H1 (cell line): Measurements from ENCODE around the gene ABLIM1. TPM values are rescaled to one million over a fixed set of nuclear protein-coding genes. Genes with fewer than 3 reads are reported as not detected.

Experiments used
- CTCF ChIA-PET: fragments of 300-600 bp; sonication (Branson Sonifier 250); formaldehyde crosslinking; loops from one replicate; lab custom pipeline; 2021; ENCODE audit not compliant: partially characterized antibody; lab: Charles Lee
- POLR2A ChIA-PET: fragments of 300-600 bp; sonication (Branson Sonifier 250); formaldehyde crosslinking; loops from one replicate; lab custom pipeline; 2021; ENCODE audit warnings: inconsistent platforms; ENCODE audit not compliant: partially characterized antibody; lab: Charles Lee
- DNase-seq, 2 experiments: peaks; one replicate each; pipeline versions ENCODE4 v3.0.0 to v3.0.0-alpha.2; 2010 to 2022; ENCODE audit warnings: low spot score in 2 of 2, low read depth in 1 of 2, mixed read lengths in 1 of 2
- FAIRE-seq: peaks from 2 replicates; lab custom pipeline; 2011; peaks lifted over from hg19 to GRCh38; lab: Jason Lieb, UNC
- H2AFZ ChIP-seq: 2 replicates; pipeline ENCODE4 v1.8.1; 2012; ENCODE audit warnings: low read length, inconsistent platforms
- H2AK5ac ChIP-seq: 2 replicates; pipeline ENCODE4 v1.6.1; 2013; ENCODE audit warnings: low read depth, low read length
- H2BK120ac ChIP-seq: replicated peaks from 2 replicates; pipeline ENCODE3; 2013; ENCODE audit warnings: low read depth, low read length, inconsistent platforms
- H2BK12ac ChIP-seq: 2 replicates; pipeline ENCODE4 v1.6.1; 2013; ENCODE audit warnings: low read depth, low read length
- H2BK15ac ChIP-seq: 2 replicates; pipeline ENCODE4 v1.6.1; 2013; ENCODE audit warnings: low read length
- H2BK20ac ChIP-seq: 2 replicates; pipeline ENCODE4 v1.6.1; 2013; ENCODE audit warnings: low read length
- H2BK5ac ChIP-seq: 2 replicates; pipeline ENCODE4 v1.6.1; 2013; ENCODE audit warnings: low read depth, low read length
- H3K14ac ChIP-seq: 2 replicates; pipeline ENCODE4 v1.6.1; 2013; ENCODE audit warnings: inconsistent platforms; ENCODE audit not compliant: insufficient read length
- H3K18ac ChIP-seq: 2 replicates; pipeline ENCODE4 v1.6.1; 2013; ENCODE audit warnings: low read length; ENCODE audit errors: extremely low read depth
- H3K23ac ChIP-seq: 2 replicates; pipeline ENCODE4 v1.6.1; 2013; ENCODE audit warnings: inconsistent platforms; ENCODE audit not compliant: insufficient read length
- H3K23me2 ChIP-seq: 2 replicates; pipeline ENCODE4 v1.6.1; 2013; ENCODE audit warnings: low read depth, low read length
- H3K27ac ChIP-seq: 2 replicates; pipeline ENCODE4 v1.6.1; 2011; ENCODE audit warnings: low read depth, low read length, inconsistent platforms
- H3K27me3 ChIP-seq, 4 experiments: replicated peaks in 1 of 4; 1 replicate in 1 of 4; 2 replicates in 3 of 4; pipeline versions ENCODE4 v1.6.1 to v1.8.1; 2011 to 2013; ENCODE audit warnings: low read length in 3 of 4, mild to moderate bottlenecking in 3 of 4, inconsistent platforms in 2 of 4, mixed read lengths in 2 of 4, moderate library complexity in 1 of 4; ENCODE audit not compliant: control insufficient read depth in 3 of 4, insufficient read depth in 3 of 4; ENCODE audit errors: extremely low read depth in 1 of 4
- H3K36me3 ChIP-seq, 4 experiments: 2 replicates each; pipeline versions ENCODE4 v1.6.1 to v1.8.1; 2011 to 2013; ENCODE audit warnings: mild to moderate bottlenecking in 4 of 4, low read length in 3 of 4, moderate library complexity in 2 of 4, control low read depth in 1 of 4, inconsistent platforms in 1 of 4; ENCODE audit not compliant: insufficient read depth in 4 of 4, control insufficient read depth in 2 of 4
- H3K4ac ChIP-seq: replicated peaks from 2 replicates; pipeline ENCODE3; 2013; ENCODE audit warnings: low read length, low read depth, mixed read lengths, inconsistent platforms; ENCODE audit not compliant: insufficient read length
- H3K4me1 ChIP-seq, 4 experiments: replicated peaks in 1 of 4; 1 replicate in 1 of 4; 2 replicates in 3 of 4; pipeline versions ENCODE4 v1.6.1 to v1.8.1; 2011 to 2013; ENCODE audit warnings: low read length in 3 of 4, inconsistent platforms in 2 of 4, mixed read lengths in 1 of 4; ENCODE audit not compliant: insufficient read depth in 4 of 4, control insufficient read depth in 3 of 4
- H3K4me2 ChIP-seq, 2 experiments: 2 replicates each; pipeline versions ENCODE4 v1.6.1 to v1.8.1; 2011 to 2013; ENCODE audit warnings: low read depth in 2 of 2, low read length in 2 of 2, control low read depth in 1 of 2, inconsistent platforms in 1 of 2, mild to moderate bottlenecking in 1 of 2; ENCODE audit not compliant: insufficient read depth in 1 of 2
- H3K4me3 ChIP-seq, 4 experiments: fragments of 200-600, 300-600 bp in 1 of 4; sonication (generic), shearing (Covaris generic), sonication (Bioruptor Twin) in 1 of 4; 2 replicates each; pipeline versions ENCODE4 v1.5.1 to v1.8.1; 2011 to 2016; ENCODE audit warnings: low read length in 4 of 4, low read depth in 3 of 4, control low read depth in 2 of 4, inconsistent platforms in 2 of 4, mild to moderate bottlenecking in 2 of 4, mixed read lengths in 1 of 4, moderate library complexity in 1 of 4; ENCODE audit not compliant: insufficient read depth in 2 of 4; ENCODE audit errors: extremely low read depth in 1 of 4
- H3K56ac ChIP-seq: replicated peaks from 2 replicates; pipeline ENCODE3; 2013; ENCODE audit warnings: low read depth, mild to moderate bottlenecking, mixed read lengths, low read length, inconsistent platforms; ENCODE audit not compliant: insufficient read length
- H3K79me1 ChIP-seq: 2 replicates; pipeline ENCODE4 v1.6.1; 2013; ENCODE audit warnings: low read depth, low read length, control low read depth
- H3K79me2 ChIP-seq, 2 experiments: 2 replicates each; pipeline versions ENCODE4 v1.6.1 to v1.8.1; 2012 to 2013; ENCODE audit warnings: low read length in 2 of 2, mild to moderate bottlenecking in 2 of 2, inconsistent platforms in 1 of 2; ENCODE audit not compliant: insufficient read depth in 2 of 2, control insufficient read depth in 1 of 2
- H3K9ac ChIP-seq, 4 experiments: replicated peaks in 1 of 4; 1 replicate in 1 of 4; 2 replicates in 3 of 4; pipeline versions ENCODE4 v1.6.1 to v1.8.1; 2011 to 2013; ENCODE audit warnings: low read depth in 3 of 4, low read length in 3 of 4, control low read depth in 2 of 4, mild to moderate bottlenecking in 2 of 4, moderate library complexity in 2 of 4, inconsistent platforms in 1 of 4; ENCODE audit errors: extremely low read depth in 1 of 4
- H3K9me3 ChIP-seq, 2 experiments: 2 replicates each; pipeline versions ENCODE4 v1.6.1 to v1.8.1; 2012 to 2013; ENCODE audit warnings: mild to moderate bottlenecking in 2 of 2, moderate library complexity in 2 of 2, control low read depth in 1 of 2, inconsistent platforms in 1 of 2, low read depth in 1 of 2, low read length in 1 of 2, mixed read lengths in 1 of 2; ENCODE audit not compliant: insufficient read depth in 2 of 2
- H4K20me1 ChIP-seq, 2 experiments: replicated peaks in 1 of 2; 2 replicates each; pipeline versions ENCODE3 to v1.8.1; 2011 to 2013; ENCODE audit warnings: inconsistent platforms in 2 of 2, low read length in 2 of 2, mild to moderate bottlenecking in 1 of 2; ENCODE audit not compliant: insufficient read depth in 2 of 2, control insufficient read depth in 1 of 2
- H4K5ac ChIP-seq: 2 replicates; pipeline ENCODE4 v1.6.1; 2013; ENCODE audit warnings: low read length, low read depth, mixed read lengths, inconsistent platforms; ENCODE audit not compliant: insufficient read length
- H4K8ac ChIP-seq: 2 replicates; pipeline ENCODE4 v1.8.0; 2013; ENCODE audit warnings: mild to moderate bottlenecking, moderate library complexity, low read length, inconsistent platforms; ENCODE audit not compliant: insufficient read depth; ENCODE audit errors: extremely low read depth
- H4K91ac ChIP-seq: replicated peaks from 2 replicates; pipeline ENCODE3; 2013; ENCODE audit warnings: low read length, mixed read lengths, inconsistent platforms; ENCODE audit not compliant: insufficient read length
- GTF2F1 ChIP-seq: IDR thresholded peaks from 2 replicates; pipeline ENCODE4 v1.6.1; 2012; ENCODE audit warnings: low read depth, low read length, improper control_type of control experiment, borderline replicate concordance
- SIN3A ChIP-seq, 2 experiments: IDR thresholded peaks in 1 of 2; conservative IDR thresholded peaks in 1 of 2; 2 replicates each; pipeline ENCODE4 v1.6.1; 2011 to 2012; ENCODE audit warnings: low read length in 2 of 2, improper control_type of control experiment in 1 of 2, low read depth in 1 of 2, mild to moderate bottlenecking in 1 of 2
- WGBS, 2 experiments: shearing (Covaris generic) in 1 of 2; methylation state at CpG; one replicate each; pipeline versions ENCODE4 v1.1.6 to v1.1.7; 2013 to 2015; ENCODE audit warnings: low lambda C conversion rate in 2 of 2, mixed read lengths in 2 of 2, inconsistent platforms in 1 of 2, low coverage in 1 of 2, missing lambda C conversion rate in 1 of 2; ENCODE audit not compliant: insufficient replicate concordance in 2 of 2, insufficient coverage in 1 of 2, insufficient read length in 1 of 2; ENCODE audit errors: extremely low coverage in 1 of 2, missing lambda C conversion rate in 1 of 2; 5-methylcytosine and 5-hydroxymethylcytosine counted together
- polyA plus RNA-seq, 7 experiments: library from polyadenylated mRNA; depleted of rRNA in 3 of 7; stranded (reverse) in 5 of 7; unstranded in 2 of 7; fragments of >200 nt in 5 of 7; fragments of 200-250 nt in 2 of 7; gene quantifications; 1 replicate in 5 of 7; 2 replicates in 1 of 7; 4 replicates in 1 of 7; pipeline versions ENCODE4 v1.2.1 to v1.2.3, GENCODE V29; 2011 to 2013; ENCODE audit warnings: missing spikeins in 2 of 7, mixed read lengths in 2 of 7
- total RNA-seq: library from RNA; stranded (reverse); fragmentation: NEBNext Ultra II Directional; extraction: Animal tissue kit (Norgen Biotek cat#: 25700); gene quantifications from 2 replicates; pipeline ENCODE4 v1.2.1, GENCODE V29; 2021
- TF ChIP-seq, protein P1 (sequence below): IDR thresholded peaks from 2 replicates; pipeline ENCODE4 v1.6.1; 2011; ENCODE audit warnings: low read length, improper control_type of control experiment

The ABLIM1 gene
- total and polyA plus RNA-seq, 2 of the 8 experiments (the other 6 are each of a cell fraction or from before 2014, with no cell fraction given), result 51.2 to 51.7 TPM

DNA sequence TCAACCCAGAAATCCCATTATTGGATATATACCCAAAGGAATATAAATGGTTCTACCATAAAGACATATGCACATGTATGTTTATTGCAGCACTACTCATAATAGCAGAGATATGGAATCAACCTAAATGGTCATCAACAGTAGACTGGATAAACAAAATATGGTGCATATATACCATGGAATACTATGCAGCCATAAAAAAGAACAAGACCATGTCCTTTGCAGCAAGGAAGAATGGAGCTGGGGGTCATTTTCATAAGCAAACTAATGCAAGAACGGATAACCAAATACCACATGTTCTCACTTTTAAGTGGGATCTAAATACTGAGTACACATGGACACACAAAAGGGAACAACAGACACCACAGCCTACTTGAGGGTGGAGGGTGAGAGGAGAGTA is 251.6 kb downstream of the ABLIM1 start:
- no peak overlapping the region for H3K14ac ChIP-seq
- H2BK120ac ChIP-seq, result no peak overlapping the region
- H2BK12ac ChIP-seq, result no peak overlapping the region
- H3K36me3 ChIP-seq, result no peaks in the 10 kb centered on the region
- H3K18ac ChIP-seq, result no peak overlapping the region
- no peak overlapping the region for H2AFZ ChIP-seq
- H4K20me1 ChIP-seq, result no peaks in the 10 kb centered on the region
- H3K56ac ChIP-seq, result no peak overlapping the region
- H3K4me3 ChIP-seq, result no peak overlapping the region
- peaks cover 3 to 10% (median 5%) of the 10 kb centered on the region in 4 experiments; a peak in 6 of 7 replicates for H3K4me1 ChIP-seq
- no peak for FAIRE-seq
- no peak overlapping the region for H2BK20ac ChIP-seq
- H3K23ac ChIP-seq, result no peak overlapping the region
- H3K9me3 ChIP-seq, result no peaks in the 10 kb centered on the region
- no peak overlapping the region for H2BK15ac ChIP-seq
- H4K91ac ChIP-seq, result no peak overlapping the region
- no peak overlapping the region for H2AK5ac ChIP-seq
- H3K23me2 ChIP-seq, result peaks cover 16% of the 10 kb centered on the region; the same call in 1 of the 2 replicates
- 84% methylated on average over 1 of the region's 1 CpG; no CpG with 5 or more reads in 1 of the 2 experiments for WGBS, 2 experiments
- CTCF ChIA-PET, result interaction anchor here (7.5 to 8.6 kb wide), 2 partner anchors 19 to 103 kb away, joined by 68 to 80 read pairs; no protein-coding TSS in a partner anchor
- no peak overlapping the region for H4K5ac ChIP-seq
- TF ChIP-seq SIN3A (conservative IDR thresholded peaks at IDR 0.05 in 1 of 2, IDR thresholded peaks at IDR 0.05 in 1 of 2; ENCODE audit: low read depth in 1 of 2, low read length in 2 of 2) (no peak), GTF2F1 (no peak)
- TF ChIP-seq, protein P1, sequence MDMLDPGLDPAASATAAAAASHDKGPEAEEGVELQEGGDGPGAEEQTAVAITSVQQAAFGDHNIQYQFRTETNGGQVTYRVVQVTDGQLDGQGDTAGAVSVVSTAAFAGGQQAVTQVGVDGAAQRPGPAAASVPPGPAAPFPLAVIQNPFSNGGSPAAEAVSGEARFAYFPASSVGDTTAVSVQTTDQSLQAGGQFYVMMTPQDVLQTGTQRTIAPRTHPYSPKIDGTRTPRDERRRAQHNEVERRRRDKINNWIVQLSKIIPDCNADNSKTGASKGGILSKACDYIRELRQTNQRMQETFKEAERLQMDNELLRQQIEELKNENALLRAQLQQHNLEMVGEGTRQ, result no peak
- TF ChIP-seq, all 59 proteins: peak for 0
- H3K4me2 ChIP-seq, result no peak overlapping the region
- no peaks in the 10 kb centered on the region for H3K79me1 ChIP-seq
- H2BK5ac ChIP-seq, result no peak overlapping the region
- no peak for DNase-seq
- no peak overlapping the region for H3K27ac ChIP-seq
- no peaks in the 10 kb centered on the region for H3K79me2 ChIP-seq
- H3K9ac ChIP-seq, result no peak overlapping the region
- POLR2A ChIA-PET, result no interaction called here
- H4K8ac ChIP-seq, result no peak overlapping the region
- H3K27me3 ChIP-seq, result peaks cover 9 to 30% (median 25%) of the 10 kb centered on the region in 4 experiments
- H3K4ac ChIP-seq, result no peak overlapping the region
